B cell (primary cell): Measurements from ENCODE around the gene WDR12. TPM values are rescaled to one million over a fixed set of nuclear protein-coding genes. Genes with fewer than 3 reads are reported as not detected.

Experiments
- ATAC-seq: fragments of 200-7000 bp; cut with Tn5 transposase; one replicate; pipeline ENCODE4 v1.10.0; 2021; ENCODE audit warnings: low read depth, mild to moderate bottlenecking, moderate number of reproducible peaks, moderate library complexity
- CTCF ChIA-PET: fragments of 350-600 bp; sonication (Branson Sonifier 250); formaldehyde crosslinking; loops from one replicate; lab custom pipeline; 2021; ENCODE audit warnings: antibody characterized with exemption, inconsistent platforms; lab: Charles Lee
- POLR2A ChIA-PET: fragments of 350-600 bp; sonication (Branson Sonifier 250); formaldehyde crosslinking; loops from one replicate; lab custom pipeline; 2021; ENCODE audit warnings: antibody characterized with exemption; lab: Charles Lee
- DNase-seq: peaks from one replicate; pipeline ENCODE4 v3.0.0; 2013
- H2AFZ ChIP-seq: 2 replicates; pipeline ENCODE4 v1.6.1; 2012; ENCODE audit warnings: mild to moderate bottlenecking, low read depth, low read length; ENCODE audit not compliant: insufficient read depth, poor library complexity, severe bottlenecking
- H3K27ac ChIP-seq, 2 donors: 1 replicate in 1 of 2; 2 replicates in 1 of 2; pipeline ENCODE4 v1.5.1; 2012 to 2013; ENCODE audit warnings: low read length in 2 of 2, mild to moderate bottlenecking in 2 of 2, moderate library complexity in 1 of 2
- H3K27me3 ChIP-seq, 4 experiments: fragments of 200-600 bp in 1 of 4; sonication (generic) in 1 of 4; replicated peaks in 1 of 4; 1 replicate in 2 of 4; 2 replicates in 2 of 4; pipeline versions ENCODE4 v1.6.1 to v1.7.0; 2013 to 2016; ENCODE audit warnings: low read length in 3 of 4, mild to moderate bottlenecking in 2 of 4, mixed read lengths in 1 of 4, moderate library complexity in 1 of 4; ENCODE audit not compliant: insufficient read depth in 4 of 4, control insufficient read depth in 3 of 4; ENCODE audit errors: control extremely low read depth in 1 of 4
- H3K36me3 ChIP-seq, 2 experiments: replicated peaks in 1 of 2; 1 replicate in 1 of 2; 2 replicates in 1 of 2; pipeline versions ENCODE4 v1.6.1 to v1.7.1; 2013; ENCODE audit warnings: low read length in 1 of 2; ENCODE audit not compliant: insufficient read depth in 2 of 2, control insufficient read depth in 1 of 2; ENCODE audit errors: control extremely low read depth in 1 of 2, extremely low read depth in 1 of 2
- H3K4me1 ChIP-seq, 2 donors: fragments of 200-600 bp in 1 of 2; sonication (generic) in 1 of 2; 1 replicate in 1 of 2; 2 replicates in 1 of 2; pipeline versions ENCODE4 v1.5.1 to v1.6.1; 2013 to 2017; ENCODE audit warnings: low read length in 2 of 2; ENCODE audit not compliant: control insufficient read depth in 2 of 2, insufficient read depth in 2 of 2
- H3K4me2 ChIP-seq: replicated peaks from 2 replicates; pipeline ENCODE3; 2012; ENCODE audit warnings: mild to moderate bottlenecking, low read depth, low read length; ENCODE audit not compliant: poor library complexity, severe bottlenecking
- H3K4me3 ChIP-seq, 5 experiments: fragments of 200-600 bp in 1 of 5; sonication (generic) in 1 of 5; 1 replicate in 3 of 5; 2 replicates in 2 of 5; pipeline versions ENCODE4 v1.5.1 to v1.7.0; 2011 to 2016; ENCODE audit warnings: low read length in 4 of 5, mild to moderate bottlenecking in 4 of 5, low read depth in 2 of 5, control low read depth in 1 of 5, moderate library complexity in 1 of 5; ENCODE audit not compliant: insufficient read depth in 1 of 5; ENCODE audit errors: control extremely low read depth in 1 of 5, extremely low read depth in 1 of 5
- H3K79me2 ChIP-seq: fragments of 200-600 bp; sonication (generic); one replicate; pipeline ENCODE4 v1.6.0; 2016; ENCODE audit warnings: low read length; ENCODE audit not compliant: control insufficient read depth, insufficient read depth
- H3K9ac ChIP-seq: fragments of 200-600 bp; sonication (generic); 2 replicates; pipeline ENCODE4 v1.6.1; 2017; ENCODE audit warnings: mild to moderate bottlenecking, low read length, moderate library complexity
- H3K9me3 ChIP-seq, 3 donors: one replicate each; pipeline versions ENCODE4 v1.6.1 to v1.7.1; 2013; ENCODE audit warnings: low read length in 2 of 3; ENCODE audit not compliant: control insufficient read depth in 2 of 3, insufficient read depth in 1 of 3; ENCODE audit errors: control extremely low read depth in 1 of 3
- H4K20me1 ChIP-seq: 2 replicates; pipeline ENCODE4 v1.6.0; 2012; ENCODE audit warnings: mild to moderate bottlenecking, low read length; ENCODE audit not compliant: insufficient read depth, control insufficient read depth, poor library complexity, severe bottlenecking
- H3K27ac Mint-ChIP-seq: one replicate; pipeline ENCODE4 v1.8.0; 2021; ENCODE audit warnings: mixed read lengths
- H3K27me3 Mint-ChIP-seq: one replicate; pipeline ENCODE4 v1.8.0; 2021; ENCODE audit warnings: mixed read lengths
- H3K4me1 Mint-ChIP-seq: one replicate; pipeline ENCODE4 v1.8.0; 2021; ENCODE audit warnings: mixed read lengths
- H3K4me3 Mint-ChIP-seq: one replicate; pipeline ENCODE4 v1.8.0; 2021; ENCODE audit warnings: mixed read lengths
- H3K9me3 Mint-ChIP-seq: one replicate; pipeline ENCODE4 v1.8.0; 2022; ENCODE audit warnings: mixed read lengths; ENCODE audit not compliant: insufficient read depth
- EZH2 ChIP-seq: IDR thresholded peaks from 2 replicates; pipeline ENCODE4 v1.6.1; 2012; ENCODE audit warnings: borderline replicate concordance, low read depth, mild to moderate bottlenecking, moderate library complexity, low read length; ENCODE audit not compliant: insufficient read depth, poor library complexity, severe bottlenecking
- WGBS: methylation state at CpG from one replicate; pipeline ENCODE4 v1.1.5; 2013; ENCODE audit warnings: missing lambda C conversion rate; ENCODE audit not compliant: insufficient coverage; 5-methylcytosine and 5-hydroxymethylcytosine counted together
- intact Hi-C: fragments of 100-400 bp; cut with micrococcal nuclease; formaldehyde crosslinking; loops from one replicate; pipeline ENCODE4 v1.10.0; 2022
- polyA plus RNA-seq: library from polyadenylated mRNA; depleted of rRNA; stranded (reverse); fragments of >200 nt; gene quantifications from 2 replicates; pipeline ENCODE4 v1.2.3, GENCODE V29; 2012
- total RNA-seq, 2 donors: library from RNA; stranded (reverse); fragments of 120-200 nt in 1 of 2; gene quantifications; 1 replicate in 1 of 2; 2 replicates in 1 of 2; pipeline versions ENCODE4 v1.2.3 to v1.2.4, GENCODE V29; 2013 to 2022
- TF ChIP-seq, protein P1 (sequence below): fragments of 200-600 bp; IDR thresholded peaks from one replicate; pipeline ENCODE4 v1.8.0; 2022; ENCODE audit warnings: antibody characterized with exemption, mild to moderate bottlenecking

WDR12 gene
- total and polyA plus RNA-seq, 2 donors (not counting 1 experiment from before 2014, with no cell fraction given) = 7.1 to 20.8 TPM

DNA sequence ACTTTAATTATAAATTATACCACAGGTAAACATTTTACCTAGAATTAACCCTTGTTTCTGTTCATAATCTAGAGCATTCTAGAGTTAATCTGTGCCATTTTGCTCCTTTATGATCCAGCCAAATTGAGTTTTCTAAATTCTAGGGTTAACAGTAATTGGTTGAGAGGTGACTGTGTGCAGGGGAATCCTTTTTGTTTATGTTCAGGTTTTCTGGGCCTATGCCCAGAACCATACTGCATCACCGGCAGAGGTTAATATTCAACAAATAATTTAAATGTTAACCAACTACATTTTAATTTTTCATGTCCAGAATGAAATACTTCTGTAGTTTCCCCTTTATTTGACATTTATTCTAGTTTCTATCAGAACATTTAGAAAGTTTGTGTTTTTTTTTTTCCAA, 32.9 kb upstream of the WDR12 start:
- Mint-ChIP-seq H3K27me3 (no peaks in the 10 kb centered on the region), H3K4me3 (no peak overlapping the region), H3K9me3 (peaks cover 10% of the 10 kb centered on the region), H3K27ac (no peak overlapping the region), H3K4me1 (no peaks in the 10 kb centered on the region)
- Histone ChIP-seq H3K4me3 (no peak overlapping the region), H3K27me3 (no peaks in the 10 kb centered on the region), H3K9ac (no peak overlapping the region), H4K20me1 (no peaks in the 10 kb centered on the region), H3K79me2 (no peaks in the 10 kb centered on the region), H2AFZ (no peak overlapping the region), H3K27ac (no peak overlapping the region), H3K4me2 (no peak overlapping the region), H3K36me3 (peaks cover 3 to 16% of the 10 kb centered on the region in 2 experiments), H3K4me1 (no peaks in the 10 kb centered on the region), H3K9me3 (peaks cover 0 to 9% (median 1%) of the 10 kb centered on the region in 3 donors)
- no CpG with 5 or more reads among the region's 1 CpG for WGBS
- TF ChIP-seq, protein P1, sequence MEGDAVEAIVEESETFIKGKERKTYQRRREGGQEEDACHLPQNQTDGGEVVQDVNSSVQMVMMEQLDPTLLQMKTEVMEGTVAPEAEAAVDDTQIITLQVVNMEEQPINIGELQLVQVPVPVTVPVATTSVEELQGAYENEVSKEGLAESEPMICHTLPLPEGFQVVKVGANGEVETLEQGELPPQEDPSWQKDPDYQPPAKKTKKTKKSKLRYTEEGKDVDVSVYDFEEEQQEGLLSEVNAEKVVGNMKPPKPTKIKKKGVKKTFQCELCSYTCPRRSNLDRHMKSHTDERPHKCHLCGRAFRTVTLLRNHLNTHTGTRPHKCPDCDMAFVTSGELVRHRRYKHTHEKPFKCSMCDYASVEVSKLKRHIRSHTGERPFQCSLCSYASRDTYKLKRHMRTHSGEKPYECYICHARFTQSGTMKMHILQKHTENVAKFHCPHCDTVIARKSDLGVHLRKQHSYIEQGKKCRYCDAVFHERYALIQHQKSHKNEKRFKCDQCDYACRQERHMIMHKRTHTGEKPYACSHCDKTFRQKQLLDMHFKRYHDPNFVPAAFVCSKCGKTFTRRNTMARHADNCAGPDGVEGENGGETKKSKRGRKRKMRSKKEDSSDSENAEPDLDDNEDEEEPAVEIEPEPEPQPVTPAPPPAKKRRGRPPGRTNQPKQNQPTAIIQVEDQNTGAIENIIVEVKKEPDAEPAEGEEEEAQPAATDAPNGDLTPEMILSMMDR = no peak
- no peak for TF ChIP-seq EZH2
- ChIA-PET CTCF (no interaction called here), POLR2A (no interaction called here)
- intact Hi-C loops = no loop called here
- ATAC-seq (no peak), DNase-seq (no peak)

- H3K27ac Mint-ChIP-seq = no peak overlapping the region
- H3K36me3 ChIP-seq = peaks cover 8 to 22% of the 10 kb centered on the region in 2 experiments
- intact Hi-C loops = no loop called here
- ChIA-PET CTCF (interaction anchor here (1.2 kb wide), 1 partner anchor 9 kb away, joined by 3 read pairs; no protein-coding TSS in a partner anchor), POLR2A (no interaction called here)
- H3K9ac ChIP-seq = no peak overlapping the region
- H3K27me3 ChIP-seq = no peaks in the 10 kb centered on the region
- no peak overlapping the region for H2AFZ ChIP-seq
- peaks cover 5% of the 10 kb centered on the region for H3K9me3 Mint-ChIP-seq
- WGBS = no CpG with 5 or more reads among the region's 4 CpGs
- H3K27me3 Mint-ChIP-seq = no peaks in the 10 kb centered on the region
- ATAC-seq (no peak), DNase-seq (no peak)
- H3K4me2 ChIP-seq = no peak overlapping the region
- H3K27ac ChIP-seq = no peak overlapping the region
- no peaks in the 10 kb centered on the region for H3K79me2 ChIP-seq
- H4K20me1 ChIP-seq = no peaks in the 10 kb centered on the region
- H3K4me3 Mint-ChIP-seq = no peak overlapping the region
- no peaks in the 10 kb centered on the region for H3K4me1 ChIP-seq
- H3K4me1 Mint-ChIP-seq = no peaks in the 10 kb centered on the region
- peaks cover 0 to 3% (median 0%) of the 10 kb centered on the region in 3 donors for H3K9me3 ChIP-seq
- no peak overlapping the region for H3K4me3 ChIP-seq
- no peak for TF ChIP-seq EZH2
- TF ChIP-seq, protein P1 = no peak
Measured at GRCh38 chr2:202941771-202942170, 30.3 kb upstream of the WDR12 start.
